GM18508 (cell line): ENCODE measurements around the gene WIF1.

Source experiments
- ATAC-seq: cut with Tn5 transposase; IDR thresholded peaks from one replicate; pipeline ENCODE4 v1.9.1; 2021; ENCODE audit warnings: moderate number of reproducible peaks; ENCODE audit not compliant: insufficient read depth, unreplicated experiment

Gene WIF1

GRCh38 chr12:65121049-65121955 lies at the start of gene WIF1:
WIF1 (minus strand) TSS chr12:65121305; CDS start chr12:65121191, 114 bp downstream.
- no peak for ATAC-seq

- peak; percentile 31 for ATAC-seq
Measured at GRCh38 chr12:65170209-65170881, 49.2 kb upstream of the WIF1 start.

GRCh38 chr12:65169320-65170208 lies 48.5 kb upstream of the WIF1 start, which contains the start of gene LEMD3:
LEMD3 (plus strand) TSS chr12:65169583; CDS start chr12:65169597, 14 bp downstream.
- ATAC-seq: peak; percentile 82

- no peak for ATAC-seq
Measured at GRCh38 chr12:65168681-65169319, 47.7 kb upstream of the WIF1 start.

GRCh38 chr12:65164774-65165173 lies 43.7 kb upstream of the WIF1 start:
- no peak for ATAC-seq

- no peak for ATAC-seq
Measured at GRCh38 chr12:65164244-65164643, 43.1 kb upstream of the WIF1 start.

- ATAC-seq: peak; percentile 52
Measured at GRCh38 chr12:65162609-65163008, 41.5 kb upstream of the WIF1 start.

GRCh38 chr12:65157091-65157490 lies 36.0 kb upstream of the WIF1 start:
- no peak for ATAC-seq

- ATAC-seq: peak; percentile 82
Measured at GRCh38 chr12:65156366-65156841, 35.3 kb upstream of the WIF1 start.

GRCh38 chr12:65155784-65156183 lies 34.7 kb upstream of the WIF1 start:
- peak; percentile 22 for ATAC-seq

- ATAC-seq: no peak
Measured at GRCh38 chr12:65152596-65152995, 31.5 kb upstream of the WIF1 start.

GRCh38 chr12:65152012-65152411 lies 30.9 kb upstream of the WIF1 start:
- no peak for ATAC-seq

- ATAC-seq: no peak
Measured at GRCh38 chr12:65147312-65147905, 26.3 kb upstream of the WIF1 start.

- ATAC-seq: no peak
Measured at GRCh38 chr12:65140738-65141137, 19.6 kb upstream of the WIF1 start.

GRCh38 chr12:65139389-65139788 lies 18.3 kb upstream of the WIF1 start:
- ATAC-seq: no peak

GRCh38 chr12:65133879-65134278 lies 12.8 kb upstream of the WIF1 start:
- no peak for ATAC-seq

GRCh38 chr12:65126482-65126881 lies 5.4 kb upstream of the WIF1 start:
- no peak for ATAC-seq

GRCh38 chr12:65125975-65126374 lies 4.9 kb upstream of the WIF1 start:
- no peak for ATAC-seq

- ATAC-seq: no peak
Measured at GRCh38 chr12:65125247-65125646, 4.1 kb upstream of the WIF1 start.
